Measurements from ENCODE around the gene CMTM7.
A peak's percentile ranks its signal among the peaks of the same experiment; 100 is the strongest.
"Not testable (repeated sequence)": the region's sequence is repeated elsewhere in the genome, so short reads cannot be mapped to it uniquely, and the experiment has no call there.

CMTM7 gene

GRCh38 chr3:32460817-32461496 lies 69.3 kb downstream of the CMTM7 start:
- DNase-seq = not testable (repeated sequence)

GRCh38 chr3:32462191-32462986 lies 70.7 kb downstream of the CMTM7 start:
- not testable (repeated sequence) for DNase-seq

GRCh38 chr3:32463415-32463814 lies 71.8 kb downstream of the CMTM7 start:
- DNase-seq = peak; percentile 14

GRCh38 chr3:32464726-32465125 lies 73.1 kb downstream of the CMTM7 start:
- DNase-seq = not testable (repeated sequence)

- not testable (repeated sequence) for DNase-seq
Measured at GRCh38 chr3:32466808-32467207, 75.2 kb downstream of the CMTM7 start.

GRCh38 chr3:32467333-32468070 lies 75.8 kb downstream of the CMTM7 start:
- peak; percentile 15 for DNase-seq

- no peak for DNase-seq
Measured at GRCh38 chr3:32469151-32469874, 77.7 kb downstream of the CMTM7 start.

GRCh38 chr3:32470362-32470761 lies 78.7 kb downstream of the CMTM7 start:
- DNase-seq = no peak

- DNase-seq = no peak
Measured at GRCh38 chr3:32471246-32471645, 79.6 kb downstream of the CMTM7 start.

GRCh38 chr3:32472151-32472550 lies 80.5 kb downstream of the CMTM7 start:
- not testable (repeated sequence) for DNase-seq

- DNase-seq = no peak
Measured at GRCh38 chr3:32474201-32474600, 82.5 kb downstream of the CMTM7 start.

- DNase-seq = no peak
Measured at GRCh38 chr3:32480604-32481003, 89.0 kb downstream of the CMTM7 start.

GRCh38 chr3:32481791-32482631 lies 90.4 kb downstream of the CMTM7 start:
- no peak for DNase-seq

- DNase-seq = no peak
Measured at GRCh38 chr3:32482693-32483092, 91.0 kb downstream of the CMTM7 start.

GRCh38 chr3:32483772-32484171 lies 92.1 kb downstream of the CMTM7 start:
- DNase-seq = peak; percentile 49

- DNase-seq = no peak
Measured at GRCh38 chr3:32484436-32484835, 92.8 kb downstream of the CMTM7 start.

GRCh38 chr3:32487781-32488473 lies 96.3 kb downstream of the CMTM7 start:
- no peak for DNase-seq

GRCh38 chr3:32488474-32489008 lies 96.9 kb downstream of the CMTM7 start:
- DNase-seq = no peak

- no peak for DNase-seq
Measured at GRCh38 chr3:32492684-32493436, 101.2 kb downstream of the CMTM7 start.

Data from NCI-H524 treated with DMSO at 0.1 percent for 48 hours (cell line).